Skeletal muscle tissue (tissue), 4 donors: Measurements from ENCODE around the gene WDR41. TPM values are rescaled to one million over a fixed set of nuclear protein-coding genes. Genes with fewer than 3 reads are reported as not detected.
"Not testable (repeated sequence)": the region's sequence is repeated elsewhere in the genome, so short reads cannot be mapped to it uniquely, and the experiment has no call there.

ENCODE experiments used
- H3K27ac ChIP-seq: one replicate; pipeline ENCODE4 v1.7.0; 2013; ENCODE audit warnings: mild to moderate bottlenecking, low read depth, low read length, inconsistent platforms
- H3K27me3 ChIP-seq, 3 donors: one replicate each; pipeline ENCODE4 v1.7.0; 2013; ENCODE audit warnings: low read length in 3 of 3; ENCODE audit not compliant: control insufficient read depth in 3 of 3, insufficient read depth in 3 of 3
- H3K36me3 ChIP-seq, 3 donors: one replicate each; pipeline ENCODE4 v1.7.0; 2013; ENCODE audit warnings: low read length in 3 of 3; ENCODE audit not compliant: control insufficient read depth in 3 of 3, insufficient read depth in 3 of 3
- H3K4me1 ChIP-seq, 3 donors: one replicate each; pipeline ENCODE4 v1.7.0; 2013; ENCODE audit warnings: low read length in 3 of 3, mild to moderate bottlenecking in 3 of 3; ENCODE audit not compliant: control insufficient read depth in 3 of 3, insufficient read depth in 3 of 3
- H3K4me3 ChIP-seq, 3 donors: one replicate each; pipeline ENCODE4 v1.7.0; 2013; ENCODE audit warnings: low read length in 3 of 3
- H3K9ac ChIP-seq, 3 donors: one replicate each; pipeline ENCODE4 v1.7.0; 2013; ENCODE audit warnings: low read length in 3 of 3, mild to moderate bottlenecking in 3 of 3, moderate library complexity in 2 of 3, low read depth in 1 of 3
- H3K9me3 ChIP-seq, 3 donors: one replicate each; pipeline ENCODE4 v1.7.0; 2013; ENCODE audit warnings: low read length in 3 of 3; ENCODE audit not compliant: control insufficient read depth in 3 of 3
- total RNA-seq: library from RNA; depleted of rRNA; stranded (reverse); fragments of >200 nt; gene quantifications from one replicate; pipeline ENCODE4 v1.2.3, GENCODE V29; 2014
- donor health status: Osteomylitis.

The WDR41 gene
- 60.5 TPM for total RNA-seq

- peak within 1 kb of the TSS; percentile 88 to 94 (median 94) for H3K4me3 ChIP-seq
- H3K27me3 ChIP-seq = no peaks in the 10 kb centered on the region
- H3K9me3 ChIP-seq = no peaks in the 10 kb centered on the region
- peaks cover 0 to 8% (median 5%) of the 10 kb centered on the region in 3 donors for H3K4me1 ChIP-seq
- H3K36me3 ChIP-seq = peaks cover 3 to 5% (median 3%) of the 10 kb centered on the region in 3 donors
- peak within 1 kb of the TSS; percentile 92 for H3K27ac ChIP-seq
- H3K9ac ChIP-seq = peak within 1 kb of the TSS; percentile 91 to 96 (median 94)
These were observed at the start of gene WDR41 for GRCh38 chr5:77491783-77492652. Gene WDR41, minus strand, starts transcription at chr5:77492316. Its CDS starts 96 bp downstream, at chr5:77492220.

GRCh38 chr5:77531297-77531696 is 39.2 kb upstream of the WDR41 start:
- no peak overlapping the region for H3K4me3 ChIP-seq
- no peak overlapping the region for H3K9ac ChIP-seq
- H3K9me3 ChIP-seq = no peaks in the 10 kb centered on the region
- no peaks in the 10 kb centered on the region for H3K4me1 ChIP-seq
- no peak overlapping the region for H3K27ac ChIP-seq
- no peaks in the 10 kb centered on the region for H3K27me3 ChIP-seq
- H3K36me3 ChIP-seq = no peaks in the 10 kb centered on the region

- no peaks in the 10 kb centered on the region for H3K9me3 ChIP-seq
- no peaks in the 10 kb centered on the region for H3K4me1 ChIP-seq
- H3K27ac ChIP-seq = no peak overlapping the region
- H3K27me3 ChIP-seq = no peaks in the 10 kb centered on the region
- H3K36me3 ChIP-seq = no peaks in the 10 kb centered on the region
- H3K9ac ChIP-seq = no peak overlapping the region
- H3K4me3 ChIP-seq = no peak overlapping the region
These were observed 26.2 kb upstream of the WDR41 start for GRCh38 chr5:77518304-77518703.

- H3K36me3 ChIP-seq = no peaks in the 10 kb centered on the region
- H3K27ac ChIP-seq = no peak overlapping the region
- no peak overlapping the region for H3K9ac ChIP-seq
- no peaks in the 10 kb centered on the region for H3K27me3 ChIP-seq
- no peaks in the 10 kb centered on the region for H3K9me3 ChIP-seq
- H3K4me3 ChIP-seq = no peak overlapping the region
- H3K4me1 ChIP-seq = no peaks in the 10 kb centered on the region
These were observed 22.3 kb upstream of the WDR41 start for GRCh38 chr5:77514457-77514856.

- H3K27me3 ChIP-seq = no peaks in the 10 kb centered on the region
- no peaks in the 10 kb centered on the region for H3K4me1 ChIP-seq
These were observed 21.2 kb upstream of the WDR41 start for GRCh38 chr5:77513321-77513720.

GRCh38 chr5:77501132-77501531 is 9.0 kb upstream of the WDR41 start:
- H3K27ac ChIP-seq, H3K4me1 ChIP-seq, H3K9ac ChIP-seq, H3K36me3 ChIP-seq, H3K4me3 ChIP-seq, H3K27me3 ChIP-seq, H3K9me3 ChIP-seq: not testable (repeated sequence)

More at GRCh38 chr5:77513321-77513720, 21.2 kb upstream of the WDR41 start:
- H3K9me3 ChIP-seq = no peaks in the 10 kb centered on the region
- H3K36me3 ChIP-seq = no peaks in the 10 kb centered on the region
- no peak overlapping the region for H3K4me3 ChIP-seq
- H3K27ac ChIP-seq = no peak overlapping the region
- H3K9ac ChIP-seq = no peak overlapping the region

GRCh38 chr5:77499973-77500372 is 7.9 kb upstream of the WDR41 start:
- H3K4me3 ChIP-seq = no peak overlapping the region
- no peaks in the 10 kb centered on the region for H3K9me3 ChIP-seq
- no peaks in the 10 kb centered on the region for H3K4me1 ChIP-seq
- H3K27ac ChIP-seq = no peak overlapping the region
- H3K27me3 ChIP-seq = no peaks in the 10 kb centered on the region
- no peaks in the 10 kb centered on the region for H3K36me3 ChIP-seq
- no peak overlapping the region for H3K9ac ChIP-seq

- H3K4me3 ChIP-seq = no peak overlapping the region
- no peak overlapping the region for H3K27ac ChIP-seq
- H3K36me3 ChIP-seq = no peaks in the 10 kb centered on the region
- H3K9ac ChIP-seq = no peak overlapping the region
- H3K9me3 ChIP-seq = no peaks in the 10 kb centered on the region
- H3K4me1 ChIP-seq = no peaks in the 10 kb centered on the region
- H3K27me3 ChIP-seq = no peaks in the 10 kb centered on the region
These were observed 7.3 kb upstream of the WDR41 start for GRCh38 chr5:77499441-77499840.

GRCh38 chr5:77498952-77499351 is 6.8 kb upstream of the WDR41 start:
- H3K9me3 ChIP-seq = no peaks in the 10 kb centered on the region
- H3K9ac ChIP-seq = no peak overlapping the region
- H3K4me3 ChIP-seq = no peak overlapping the region
- no peaks in the 10 kb centered on the region for H3K27me3 ChIP-seq
- no peaks in the 10 kb centered on the region for H3K36me3 ChIP-seq
- H3K27ac ChIP-seq = no peak overlapping the region
- H3K4me1 ChIP-seq = no peaks in the 10 kb centered on the region

GRCh38 chr5:77494935-77495334 is 2.8 kb upstream of the WDR41 start:
- Histone ChIP-seq H3K9me3 (no peaks in the 10 kb centered on the region), H3K27me3 (no peaks in the 10 kb centered on the region), H3K4me3 (no peak overlapping the region)

More at GRCh38 chr5:77494935-77495334, 2.8 kb upstream of the WDR41 start:
- Histone ChIP-seq H3K27ac (no peak overlapping the region), H3K36me3 (no peaks in the 10 kb centered on the region), H3K9ac (no peak overlapping the region), H3K4me1 (peaks cover 0 to 8% (median 5%) of the 10 kb centered on the region in 3 donors)
